H4 (cell line): ENCODE measurements around the gene ITPA. TPM values are rescaled to one million over a fixed set of nuclear protein-coding genes. Genes with fewer than 3 reads are reported as not detected.

Experiments used
- DNase-seq: peaks from one replicate; pipeline ENCODE4 v3.0.0-alpha.2; 2015; ENCODE audit warnings: low spot score
- total RNA-seq: library from RNA; depleted of rRNA; stranded (reverse); fragments of >200 nt; shearing (Covaris generic); gene quantifications from 2 replicates; pipeline ENCODE4 v1.2.3, GENCODE V29; 2014; rRNA removed

Gene ITPA
- total RNA-seq, 1 experiment from 2014 or later: 55.6 TPM

- DNase-seq: no peak
Observed at GRCh38 chr20:3244613-3245012, 35.3 kb downstream of the ITPA start.

GRCh38 chr20:3245156-3245555 lies 35.9 kb downstream of the ITPA start:
- DNase-seq: no peak

GRCh38 chr20:3245711-3246110 lies 36.4 kb downstream of the ITPA start:
- DNase-seq: no peak

GRCh38 chr20:3246682-3247081 lies 37.4 kb downstream of the ITPA start:
- no peak for DNase-seq

GRCh38 chr20:3247638-3248037 lies 38.3 kb downstream of the ITPA start:
- DNase-seq: no peak

- DNase-seq: no peak
Observed at GRCh38 chr20:3248167-3248992, 39.1 kb downstream of the ITPA start.

GRCh38 chr20:3248993-3249347 lies 39.7 kb downstream of the ITPA start:
- DNase-seq: no peak

GRCh38 chr20:3250091-3250504 lies 40.8 kb downstream of the ITPA start:
- no peak for DNase-seq

GRCh38 chr20:3251806-3252205 lies 42.5 kb downstream of the ITPA start:
- no peak for DNase-seq

GRCh38 chr20:3255728-3256127 lies 46.4 kb downstream of the ITPA start:
- DNase-seq: no peak

- DNase-seq: no peak
Observed at GRCh38 chr20:3258429-3258828, 49.1 kb downstream of the ITPA start.

GRCh38 chr20:3262566-3262965 lies 53.3 kb downstream of the ITPA start:
- no peak for DNase-seq

GRCh38 chr20:3270051-3270450 lies 60.8 kb downstream of the ITPA start:
- no peak for DNase-seq

- DNase-seq: no peak
Observed at GRCh38 chr20:3273371-3273770, 64.1 kb downstream of the ITPA start.

Other genes starting within 250 kb of the ITPA start
- not detected in 2 replicates for gene GNRH2, start 165.9 kb upstream of the ITPA start, total RNA-seq
- 78.0 and 80.0 TPM in 2 replicates for gene MRPS26, start 163.4 kb upstream of the ITPA start, total RNA-seq
- gene OXT, start 137.9 kb upstream of the ITPA start, total RNA-seq: not detected in 2 replicates
- not detected in 2 replicates for gene AVP, start 124.8 kb upstream of the ITPA start, total RNA-seq
- 21.8 and 23.1 TPM in 2 replicates for gene FASTKD5, start 49.6 kb upstream of the ITPA start, total RNA-seq
- 1.7 and 2.3 TPM in 2 replicates for gene UBOX5, start 49.6 kb upstream of the ITPA start, total RNA-seq
- gene LZTS3, start 35.9 kb upstream of the ITPA start, total RNA-seq: 1.7 and 2.0 TPM in 2 replicates
- 37.1 and 46.2 TPM in 2 replicates for gene DDRGK1, start 4.8 kb upstream of the ITPA start, total RNA-seq
- gene SLC4A11, start 29.7 kb downstream of the ITPA start, total RNA-seq: 0.93 TPM in 1 of 2 replicates, not detected in the other
- 1.7 and 2.4 TPM in 2 replicates for gene DNAAF9, start 198.2 kb downstream of the ITPA start, total RNA-seq